H1 (cell line): Measurements from ENCODE around the gene TTC13. TPM values are rescaled to one million over a fixed set of nuclear protein-coding genes. Genes with fewer than 3 reads are reported as not detected.

Source experiments
- CBX8 ChIP-seq: fragments of 300-800, 300-1000 bp; sonication (generic); IDR thresholded peaks from 2 replicates; pipeline ENCODE4 v1.7.1; 2016; ENCODE audit warnings: low read depth, low read length, borderline replicate concordance
- SIRT6 ChIP-seq: IDR thresholded peaks from one replicate; pipeline ENCODE4 v1.7.1; 2012; ENCODE audit warnings: low read length, inconsistent platforms
- SP2 ChIP-seq: IDR thresholded peaks from 2 replicates; pipeline ENCODE4 v1.6.1; 2012; ENCODE audit warnings: mild to moderate bottlenecking, low read length, inconsistent platforms
- TCF12 ChIP-seq: IDR thresholded peaks from 2 replicates; pipeline ENCODE4 v1.6.1; 2011; ENCODE audit warnings: low read depth, mild to moderate bottlenecking, low read length
- polyA plus RNA-seq, 7 experiments: library from polyadenylated mRNA; depleted of rRNA in 3 of 7; stranded (reverse) in 5 of 7; unstranded in 2 of 7; fragments of >200 nt in 5 of 7; fragments of 200-250 nt in 2 of 7; gene quantifications; 1 replicate in 5 of 7; 2 replicates in 1 of 7; 4 replicates in 1 of 7; pipeline versions ENCODE4 v1.2.1 to v1.2.3, GENCODE V29; 2011 to 2013; ENCODE audit warnings: missing spikeins in 2 of 7, mixed read lengths in 2 of 7
- total RNA-seq: library from RNA; stranded (reverse); fragmentation: NEBNext Ultra II Directional; extraction: Animal tissue kit (Norgen Biotek cat#: 25700); gene quantifications from 2 replicates; pipeline ENCODE4 v1.2.1, GENCODE V29; 2021

Gene TTC13
- total and polyA plus RNA-seq, 2 of the 8 experiments (the other 6 are each of a cell fraction or from before 2014, with no cell fraction given): 3.1 to 7.1 TPM

DNA sequence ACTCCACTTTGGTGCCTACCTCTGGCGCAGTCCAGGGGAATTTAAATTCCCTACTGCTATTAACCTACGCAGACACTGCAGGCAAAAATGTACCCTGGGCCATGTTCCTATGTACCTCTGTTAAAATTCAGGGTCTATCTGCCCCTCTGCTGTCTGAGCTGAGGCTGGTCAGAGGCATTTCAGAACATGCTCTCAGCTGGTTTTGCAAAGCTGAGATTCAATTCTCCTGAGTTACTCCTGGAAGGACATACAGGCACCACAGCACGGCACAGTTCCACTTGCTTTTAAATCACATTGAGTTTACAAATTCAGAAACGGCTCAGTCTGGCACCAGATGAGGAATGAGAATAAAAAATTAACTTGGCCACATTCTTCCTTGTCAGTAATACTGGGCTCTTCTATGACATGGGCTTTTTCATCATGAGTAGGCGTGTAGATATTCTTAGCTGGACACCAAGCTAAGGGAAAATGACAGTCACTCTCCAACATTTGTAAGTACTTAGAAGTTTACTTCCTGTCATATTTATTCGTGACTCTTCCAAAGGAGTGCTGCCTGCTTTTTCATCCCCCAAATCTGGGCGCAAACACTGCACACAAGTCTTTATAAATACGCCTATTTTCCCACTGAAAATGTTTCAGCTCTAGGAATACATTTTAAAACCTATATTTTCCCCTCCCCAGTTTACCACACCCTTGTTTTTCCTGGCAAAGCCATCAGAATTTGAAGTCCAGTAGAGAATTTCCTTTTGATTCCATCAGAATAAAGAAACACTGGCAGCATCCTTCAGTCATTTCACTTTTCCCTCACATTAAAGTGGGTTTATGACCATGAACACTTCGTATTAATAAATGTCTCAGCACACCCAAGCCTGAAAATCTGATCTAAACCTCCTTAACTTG, 112.2 kb downstream of the TTC13 start (continued):
- no peak for TF ChIP-seq SP2
- TF ChIP-seq CBX8: no peak
- no peak for TF ChIP-seq SIRT6
- TF ChIP-seq TCF12: no peak
